ENCODE data around the gene CCNQ. TPM values are rescaled to one million over a fixed set of nuclear protein-coding genes. Genes with fewer than 3 reads are reported as not detected.

CCNQ gene
- total RNA-seq, 1 donor from 2014 or later: 21.7 TPM

DNA sequence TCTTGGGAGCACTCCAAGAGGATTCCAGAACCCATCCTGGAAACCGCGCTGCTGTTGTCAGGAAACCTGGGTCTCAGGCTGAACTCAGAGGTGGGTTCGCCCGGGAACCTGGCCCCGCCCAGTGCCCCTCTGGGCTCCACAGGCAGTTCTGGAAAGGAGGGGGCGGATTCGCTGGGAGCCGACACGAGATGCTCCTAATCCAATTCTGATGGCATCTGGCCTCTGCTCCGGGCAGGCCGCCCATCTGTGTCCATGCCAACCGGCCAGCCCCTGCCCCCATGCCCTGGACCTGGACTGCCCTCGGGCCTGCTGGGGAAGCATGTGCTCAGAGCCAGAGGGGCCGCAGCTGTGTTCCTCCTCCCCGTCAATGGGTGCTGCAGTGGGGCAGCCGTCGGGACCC, 60.5 kb downstream of the CCNQ start:
- Histone ChIP-seq H3K4me1 (ENCODE audit: insufficient read depth, low read length) (no peaks in the 10 kb centered on the region), H3K4me2 (ENCODE audit: low read length) (no peak overlapping the region), H3K9me3 (ENCODE audit: insufficient read depth, low read depth, low read length) (no peaks in the 10 kb centered on the region), H3K27ac (ENCODE audit: low read depth, low read length) (no peak overlapping the region), H2AFZ (ENCODE audit: low read depth, low read length) (no peak overlapping the region), H3K79me2 (ENCODE audit: insufficient read depth, low read length) (no peaks in the 10 kb centered on the region), H4K20me1 (ENCODE audit: insufficient read depth, low read length) (no peaks in the 10 kb centered on the region), H3K36me3 (ENCODE audit: insufficient read depth, low read length) (no peaks in the 10 kb centered on the region), H3K4me3 (ENCODE audit: insufficient read depth, low read depth, low read length) (no peak overlapping the region), H3K9ac (ENCODE audit: low read length) (no peak overlapping the region), H3K27me3 (ENCODE audit: insufficient read depth, low read length) (no peaks in the 10 kb centered on the region)
- H3K27ac Mint-ChIP-seq (ENCODE audit: unreplicated experiment): no peak overlapping the region
- no peaks in the 10 kb centered on the region for H3K9me3 Mint-ChIP-seq (ENCODE audit: unreplicated experiment)
- FAIRE-seq (no peak), DNase-seq (ENCODE audit: low read depth) (no peak)
- H3K36me3 Mint-ChIP-seq (ENCODE audit: low read depth, unreplicated experiment): no peaks in the 10 kb centered on the region
- peaks cover under 1% of the 10 kb centered on the region for H3K4me1 Mint-ChIP-seq (ENCODE audit: low read depth, unreplicated experiment)
- peaks cover 8% of the 10 kb centered on the region for H3K27me3 Mint-ChIP-seq (ENCODE audit: low read depth, unreplicated experiment)
- TF ChIP-seq, protein P1, sequence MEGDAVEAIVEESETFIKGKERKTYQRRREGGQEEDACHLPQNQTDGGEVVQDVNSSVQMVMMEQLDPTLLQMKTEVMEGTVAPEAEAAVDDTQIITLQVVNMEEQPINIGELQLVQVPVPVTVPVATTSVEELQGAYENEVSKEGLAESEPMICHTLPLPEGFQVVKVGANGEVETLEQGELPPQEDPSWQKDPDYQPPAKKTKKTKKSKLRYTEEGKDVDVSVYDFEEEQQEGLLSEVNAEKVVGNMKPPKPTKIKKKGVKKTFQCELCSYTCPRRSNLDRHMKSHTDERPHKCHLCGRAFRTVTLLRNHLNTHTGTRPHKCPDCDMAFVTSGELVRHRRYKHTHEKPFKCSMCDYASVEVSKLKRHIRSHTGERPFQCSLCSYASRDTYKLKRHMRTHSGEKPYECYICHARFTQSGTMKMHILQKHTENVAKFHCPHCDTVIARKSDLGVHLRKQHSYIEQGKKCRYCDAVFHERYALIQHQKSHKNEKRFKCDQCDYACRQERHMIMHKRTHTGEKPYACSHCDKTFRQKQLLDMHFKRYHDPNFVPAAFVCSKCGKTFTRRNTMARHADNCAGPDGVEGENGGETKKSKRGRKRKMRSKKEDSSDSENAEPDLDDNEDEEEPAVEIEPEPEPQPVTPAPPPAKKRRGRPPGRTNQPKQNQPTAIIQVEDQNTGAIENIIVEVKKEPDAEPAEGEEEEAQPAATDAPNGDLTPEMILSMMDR (IDR thresholded peaks at IDR 0.05; ENCODE audit: insufficient read depth, low read depth, low read length): no peak
- no peak for TF ChIP-seq EZH2 (IDR thresholded peaks at IDR 0.05; ENCODE audit: insufficient read depth, low read length)
- no peak overlapping the region for H3K4me3 Mint-ChIP-seq (ENCODE audit: unreplicated experiment)

Other genes with a start within 250 kb of the CCNQ start
- gene PNMA6E, start 197.8 kb downstream of the CCNQ start, total RNA-seq: not detected in 2 replicates
- gene ZFP92, start 187.7 kb downstream of the CCNQ start, total RNA-seq: 0.26 and 0.27 TPM in 2 replicates
- gene TREX2, start 153.1 kb downstream of the CCNQ start, total RNA-seq: 0.36 TPM in 1 of 2 replicates, not detected in the other
- gene HAUS7, start 128.6 kb downstream of the CCNQ start, total RNA-seq: 12.1 and 14.7 TPM in 2 replicates
- 50.0 and 87.7 TPM in 2 replicates for gene BGN, start 104.2 kb downstream of the CCNQ start, total RNA-seq
- gene ATP2B3, start 81.5 kb downstream of the CCNQ start, total RNA-seq: 0.46 and 0.52 TPM in 2 replicates
- gene DUSP9, start 48.1 kb upstream of the CCNQ start, total RNA-seq: 0.20 and 0.36 TPM in 2 replicates
- gene PNCK, start 74.7 kb upstream of the CCNQ start, total RNA-seq: 0.65 and 1.1 TPM in 2 replicates
- 52.6 and 57.9 TPM in 2 replicates for gene SLC6A8, start 88.8 kb upstream of the CCNQ start, total RNA-seq
- gene BCAP31, start 125.2 kb upstream of the CCNQ start, total RNA-seq: 219 and 222 TPM in 2 replicates
- gene ABCD1, start 125.7 kb upstream of the CCNQ start, total RNA-seq: 27.2 and 30.5 TPM in 2 replicates
- gene PLXNB3, start 165.1 kb upstream of the CCNQ start, total RNA-seq: 5.3 and 5.4 TPM in 2 replicates
- not detected in 2 replicates for gene SRPK3, start 181.9 kb upstream of the CCNQ start, total RNA-seq
- gene IDH3G, start 195.2 kb upstream of the CCNQ start, total RNA-seq: 40.0 and 41.9 TPM in 2 replicates
- 252 and 299 TPM in 2 replicates for gene SSR4, start 195.5 kb upstream of the CCNQ start, total RNA-seq
- gene PDZD4, start 231.4 kb upstream of the CCNQ start, total RNA-seq: 9.9 and 13.1 TPM in 2 replicates